DND-41 (cell line): ENCODE results near the gene ESRRA.

ENCODE experiments used
- ATAC-seq: fragments of 200-7000 bp; cut with Tn5 transposase; 3 replicates; pipeline ENCODE4 v1.9.1; 2021; ENCODE audit warnings: low read depth; ENCODE audit not compliant: insufficient read depth
- DNase-seq: peaks from one replicate; pipeline ENCODE4 v3.0.0-alpha.2; 2020
- H2AFZ ChIP-seq: 2 replicates; pipeline ENCODE4 v1.6.0; 2012; ENCODE audit warnings: low read depth, low read length
- H3K27ac ChIP-seq: 2 replicates; pipeline ENCODE4 v1.5.1; 2012; ENCODE audit warnings: low read length, inconsistent platforms
- H3K27me3 ChIP-seq: fragments of 200-600 bp; sonication (generic); 2 replicates; pipeline ENCODE4 v1.6.0; 2012; ENCODE audit warnings: low read length, mild to moderate bottlenecking, inconsistent platforms; ENCODE audit not compliant: insufficient read depth, poor library complexity
- H3K36me3 ChIP-seq: 2 replicates; pipeline ENCODE4 v1.5.1; 2012; ENCODE audit warnings: low read length, inconsistent platforms; ENCODE audit not compliant: insufficient read depth
- H3K4me1 ChIP-seq: 2 replicates; pipeline ENCODE4 v1.5.1; 2012; ENCODE audit warnings: mild to moderate bottlenecking, low read length; ENCODE audit not compliant: insufficient read depth
- H3K4me2 ChIP-seq: 2 replicates; pipeline ENCODE4 v1.6.0; 2012; ENCODE audit warnings: mild to moderate bottlenecking, moderate library complexity, low read length, inconsistent platforms; ENCODE audit not compliant: insufficient read depth
- H3K4me3 ChIP-seq, 2 experiments: fragments of 200-600 bp in 1 of 2; shearing (Covaris generic) in 1 of 2; 2 replicates each; pipeline ENCODE4 v1.5.1; 2012 to 2016; ENCODE audit warnings: inconsistent platforms in 2 of 2, low read length in 2 of 2, mild to moderate bottlenecking in 2 of 2, low read depth in 1 of 2, moderate library complexity in 1 of 2
- H3K79me2 ChIP-seq: 2 replicates; pipeline ENCODE4 v1.6.0; 2012; ENCODE audit warnings: low read length, inconsistent platforms; ENCODE audit not compliant: insufficient read depth
- H3K9ac ChIP-seq: 2 replicates; pipeline ENCODE4 v1.6.0; 2012; ENCODE audit warnings: low read depth, mild to moderate bottlenecking, inconsistent platforms, low read length, moderate library complexity
- H3K9me3 ChIP-seq: 2 replicates; pipeline ENCODE4 v1.5.1; 2012; ENCODE audit warnings: low read length, moderate library complexity, mild to moderate bottlenecking, inconsistent platforms; ENCODE audit not compliant: insufficient read depth, severe bottlenecking
- H4K20me1 ChIP-seq: 2 replicates; pipeline ENCODE4 v1.6.0; 2012; ENCODE audit warnings: low read length; ENCODE audit not compliant: insufficient read depth
- CTCF ChIP-seq: IDR thresholded peaks from 2 replicates; pipeline ENCODE4 v1.5.1; 2012; ENCODE audit warnings: borderline replicate concordance, low read length, moderate library complexity, mild to moderate bottlenecking; ENCODE audit not compliant: poor library complexity, severe bottlenecking; ENCODE audit errors: extremely low read depth
- EZH2 ChIP-seq: IDR thresholded peaks from 3 replicates; pipeline ENCODE4 v1.6.1; 2012; ENCODE audit warnings: borderline replicate concordance, low read depth, mild to moderate bottlenecking, moderate library complexity, low read length, inconsistent platforms; ENCODE audit not compliant: severe bottlenecking

The ESRRA gene

GRCh38 chr11:64263947-64264317 lies 41.4 kb upstream of the ESRRA start:
- H3K36me3 ChIP-seq, result peaks cover 38% of the 10 kb centered on the region
- no peak for DNase-seq

GRCh38 chr11:64264371-64264852 lies 40.9 kb upstream of the ESRRA start:
- Histone ChIP-seq H3K27me3 (no peaks in the 10 kb centered on the region), H3K4me2 (no peak overlapping the region), H3K4me3 (no peak overlapping the region), H4K20me1 (no peaks in the 10 kb centered on the region), H2AFZ (no peak overlapping the region), H3K9ac (no peak overlapping the region), H3K36me3 (peaks cover 34% of the 10 kb centered on the region), H3K4me1 (peaks cover 14% of the 10 kb centered on the region), H3K79me2 (peaks cover 12% of the 10 kb centered on the region), H3K27ac (no peak overlapping the region), H3K9me3 (no peaks in the 10 kb centered on the region)
- TF ChIP-seq EZH2 (no peak), CTCF (no peak)
- DNase-seq (no peak), ATAC-seq (no peak)

More at GRCh38 chr11:64263947-64264317, 41.4 kb upstream of the ESRRA start:
- Histone ChIP-seq H3K4me1 (peaks cover 11% of the 10 kb centered on the region), H3K79me2 (peaks cover 8% of the 10 kb centered on the region), H3K9ac (no peak overlapping the region), H3K27me3 (no peaks in the 10 kb centered on the region), H3K27ac (no peak overlapping the region), H2AFZ (no peak overlapping the region), H3K4me3 (no peak overlapping the region), H4K20me1 (no peaks in the 10 kb centered on the region), H3K4me2 (no peak overlapping the region), H3K9me3 (no peaks in the 10 kb centered on the region)
- no peak for ATAC-seq
- TF ChIP-seq EZH2, result no peak
- no peak for TF ChIP-seq CTCF

GRCh38 chr11:64265176-64266160 lies 39.9 kb upstream of the ESRRA start:
- no peak overlapping the region for H2AFZ ChIP-seq
- H3K27ac ChIP-seq, result no peak overlapping the region
- H3K36me3 ChIP-seq, result peaks cover 27% of the 10 kb centered on the region; the same call in 1 of the 2 replicates
- H3K4me3 ChIP-seq, result no peak overlapping the region
- no peak overlapping the region for H3K4me2 ChIP-seq
- H3K27me3 ChIP-seq, result no peaks in the 10 kb centered on the region
- ATAC-seq (no peak), DNase-seq (no peak)
- H3K4me1 ChIP-seq, result peaks cover 16% of the 10 kb centered on the region
- no peak overlapping the region; the same call in 1 of the 2 replicates for H3K9ac ChIP-seq
- TF ChIP-seq EZH2, result no peak
- H3K79me2 ChIP-seq, result peaks cover 12% of the 10 kb centered on the region
- no peaks in the 10 kb centered on the region for H3K9me3 ChIP-seq
- no peaks in the 10 kb centered on the region for H4K20me1 ChIP-seq

GRCh38 chr11:64266339-64266738 lies 39.0 kb upstream of the ESRRA start:
- H3K79me2 ChIP-seq, result peaks cover 13% of the 10 kb centered on the region
- no peak overlapping the region for H2AFZ ChIP-seq
- peaks cover 27% of the 10 kb centered on the region; the same call in 1 of the 2 replicates for H3K36me3 ChIP-seq
- no peak overlapping the region for H3K4me2 ChIP-seq
- DNase-seq (no peak), ATAC-seq (no peak)
- H3K4me3 ChIP-seq, result no peak overlapping the region
- no peaks in the 10 kb centered on the region for H3K27me3 ChIP-seq
- no peak overlapping the region; the same call in 1 of the 2 replicates for H3K9ac ChIP-seq
- H4K20me1 ChIP-seq, result no peaks in the 10 kb centered on the region
- H3K9me3 ChIP-seq, result no peaks in the 10 kb centered on the region
- TF ChIP-seq CTCF, result no peak
- peaks cover 23% of the 10 kb centered on the region for H3K4me1 ChIP-seq
- H3K27ac ChIP-seq, result no peak overlapping the region
